Smooth muscle cell (in vitro differentiated cells): ENCODE results near the gene RBM10. TPM values are rescaled to one million over a fixed set of nuclear protein-coding genes. Genes with fewer than 3 reads are reported as not detected.

Experiments used
- DNase-seq: peaks from one replicate; lab custom pipeline; 2025; ENCODE audit not compliant: unreplicated experiment; lab: John Stamatoyannopoulos, UW
- H2AFZ ChIP-seq: fragments of 200-600 bp; sonication (generic); 2 replicates; pipeline ENCODE4 v1.6.0; 2016; ENCODE audit warnings: antibody characterized with exemption, low read depth, mild to moderate bottlenecking
- H3F3A ChIP-seq: fragments of 200-600 bp; sonication (generic); 2 replicates; pipeline ENCODE4 v1.6.0; 2017; ENCODE audit warnings: antibody characterized with exemption, low read depth
- H3K27ac ChIP-seq: fragments of 200-600 bp; sonication (generic); 2 replicates; pipeline ENCODE4 v1.5.1; 2016; ENCODE audit warnings: low read depth, mild to moderate bottlenecking
- H3K27me3 ChIP-seq: fragments of 200-600 bp; sonication (generic); 2 replicates; pipeline ENCODE4 v1.6.1; 2016; ENCODE audit warnings: low read depth, mild to moderate bottlenecking
- H3K36me3 ChIP-seq: fragments of 200-600 bp; sonication (generic); 2 replicates; pipeline ENCODE4 v1.5.1; 2016; ENCODE audit warnings: low read depth
- H3K4me1 ChIP-seq: fragments of 200-600 bp; sonication (generic); 2 replicates; pipeline ENCODE4 v1.5.1; 2016; ENCODE audit warnings: low read depth
- H3K4me2 ChIP-seq: fragments of 200-600 bp; sonication (generic); 2 replicates; pipeline ENCODE4 v1.6.0; 2016; ENCODE audit warnings: mild to moderate bottlenecking
- H3K4me3 ChIP-seq: fragments of 200-600 bp; sonication (generic); 2 replicates; pipeline ENCODE4 v1.5.1; 2016; ENCODE audit warnings: mild to moderate bottlenecking
- H3K79me2 ChIP-seq: fragments of 200-600 bp; sonication (generic); 2 replicates; pipeline ENCODE4 v1.6.0; 2016; ENCODE audit warnings: low read depth, mild to moderate bottlenecking
- H3K9ac ChIP-seq: fragments of 200-600 bp; sonication (generic); 2 replicates; pipeline ENCODE4 v1.6.0; 2016; ENCODE audit warnings: low read depth
- H3K9me3 ChIP-seq: fragments of 200-600 bp; sonication (generic); replicated peaks from 2 replicates; pipeline ENCODE4 v1.5.1; 2016; ENCODE audit warnings: low read depth
- H4K20me1 ChIP-seq: fragments of 200-600 bp; sonication (generic); 2 replicates; pipeline ENCODE4 v1.6.0; 2016; ENCODE audit warnings: low read depth
- CTCF ChIP-seq: fragments of 200-600 bp; sonication (generic); IDR thresholded peaks from 2 replicates; pipeline ENCODE4 v1.5.1; 2017; ENCODE audit warnings: borderline replicate concordance, mild to moderate bottlenecking, antibody characterized with exemption; ENCODE audit not compliant: insufficient read depth, poor library complexity, severe bottlenecking
- WGBS: methylation state at CpG from one replicate; pipeline ENCODE4 v1.1.7; 2016; ENCODE audit warnings: low lambda C conversion rate; 5-methylcytosine and 5-hydroxymethylcytosine counted together
- polyA plus RNA-seq: library from polyadenylated mRNA; unstranded; fragments of >200 nt; fragmentation: Nextera tagmentation; extraction: Ambion mirVana; gene quantifications from 2 replicates; pipeline ENCODE4 v1.2.1, GENCODE V29; 2016
- total RNA-seq: library from RNA; depleted of rRNA; stranded (reverse); fragments of >200 nt; gene quantifications from 2 replicates; pipeline ENCODE4 v1.2.3, GENCODE V29; 2014

RBM10 gene
- total and polyA plus RNA-seq, 2 experiments from 2014 or later: 18.3 to 39.2 TPM

DNA sequence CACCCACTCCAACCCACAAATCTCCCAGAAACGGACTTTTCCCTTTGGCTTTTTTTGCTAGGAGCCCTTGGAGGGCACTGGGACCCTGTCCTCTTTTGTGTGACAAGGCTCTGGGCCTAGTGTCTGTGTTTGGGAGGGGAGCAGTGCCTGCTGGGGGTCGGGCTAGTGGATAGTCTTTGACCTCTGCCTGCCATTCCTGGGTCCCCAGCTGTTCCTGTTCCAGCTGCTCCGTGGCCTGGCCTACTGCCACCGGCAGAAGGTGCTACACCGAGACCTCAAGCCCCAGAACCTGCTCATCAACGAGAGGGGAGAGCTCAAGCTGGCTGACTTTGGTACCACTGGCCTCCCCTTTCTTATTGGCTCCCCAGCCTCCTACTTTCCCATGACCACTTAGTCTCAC lies 81.0 kb downstream of the RBM10 start:
- H3K4me3 ChIP-seq: no peak overlapping the region
- DNase-seq: no peak

GRCh38 chrX:47226531-47227333 lies 81.7 kb downstream of the RBM10 start:
- H3K79me2 ChIP-seq: peaks cover 12% of the 10 kb centered on the region
- H3K4me3 ChIP-seq: no peak overlapping the region
- H3K27ac ChIP-seq: no peak overlapping the region
- H3K9ac ChIP-seq: no peak overlapping the region
- H3K9me3 ChIP-seq: no peaks in the 10 kb centered on the region
- no peaks in the 10 kb centered on the region for H3K27me3 ChIP-seq
- H3K36me3 ChIP-seq: peaks cover 6% of the 10 kb centered on the region
- no peak overlapping the region for H3K4me2 ChIP-seq
- no peak overlapping the region for H2AFZ ChIP-seq
- WGBS: 96% methylated on average over 19 of the region's 19 CpGs
- H3F3A ChIP-seq: peaks cover 10% of the 10 kb centered on the region
- DNase-seq: no peak
- TF ChIP-seq CTCF: no peak
- no peaks in the 10 kb centered on the region for H3K4me1 ChIP-seq
- peaks cover 35% of the 10 kb centered on the region for H4K20me1 ChIP-seq

More for the DNA sequence above, 81.0 kb downstream of the RBM10 start:
- TF ChIP-seq CTCF: no peak
- Histone ChIP-seq H3K4me1 (no peaks in the 10 kb centered on the region), H3K27me3 (no peaks in the 10 kb centered on the region), H2AFZ (no peak overlapping the region), H3F3A (peaks cover 5% of the 10 kb centered on the region), H3K36me3 (peaks cover 6% of the 10 kb centered on the region), H3K9me3 (no peaks in the 10 kb centered on the region), H4K20me1 (peaks cover 42% of the 10 kb centered on the region), H3K27ac (no peak overlapping the region), H3K4me2 (no peak overlapping the region), H3K79me2 (peaks cover 18% of the 10 kb centered on the region), H3K9ac (no peak overlapping the region)
- WGBS: 96% methylated on average over 6 of the region's 6 CpGs

DNA sequence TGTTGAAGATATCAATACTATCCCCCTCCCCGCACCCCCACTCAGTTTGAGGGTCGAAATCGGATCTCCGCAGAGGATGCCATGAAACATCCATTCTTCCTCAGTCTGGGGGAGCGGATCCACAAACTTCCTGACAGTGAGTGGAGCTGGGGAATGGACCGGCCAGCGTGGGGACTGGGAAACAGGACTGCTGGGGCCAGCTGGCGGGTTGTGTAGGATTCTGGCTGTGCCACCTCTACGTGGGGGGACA lies 82.2 kb downstream of the RBM10 start:
- Histone ChIP-seq H3K27me3 (no peaks in the 10 kb centered on the region), H3K9me3 (no peaks in the 10 kb centered on the region), H2AFZ (no peak overlapping the region), H3K36me3 (peaks cover 6% of the 10 kb centered on the region), H3K4me3 (no peak overlapping the region), H3K4me1 (peaks cover under 1% of the 10 kb centered on the region), H3F3A (peaks cover 11% of the 10 kb centered on the region), H3K9ac (no peak overlapping the region), H4K20me1 (peaks cover 30% of the 10 kb centered on the region), H3K4me2 (no peak overlapping the region), H3K79me2 (peaks cover 6% of the 10 kb centered on the region), H3K27ac (no peak overlapping the region)
- no peak for TF ChIP-seq CTCF
- WGBS: 95% methylated on average over 9 of the region's 9 CpGs
- no peak for DNase-seq

DNA sequence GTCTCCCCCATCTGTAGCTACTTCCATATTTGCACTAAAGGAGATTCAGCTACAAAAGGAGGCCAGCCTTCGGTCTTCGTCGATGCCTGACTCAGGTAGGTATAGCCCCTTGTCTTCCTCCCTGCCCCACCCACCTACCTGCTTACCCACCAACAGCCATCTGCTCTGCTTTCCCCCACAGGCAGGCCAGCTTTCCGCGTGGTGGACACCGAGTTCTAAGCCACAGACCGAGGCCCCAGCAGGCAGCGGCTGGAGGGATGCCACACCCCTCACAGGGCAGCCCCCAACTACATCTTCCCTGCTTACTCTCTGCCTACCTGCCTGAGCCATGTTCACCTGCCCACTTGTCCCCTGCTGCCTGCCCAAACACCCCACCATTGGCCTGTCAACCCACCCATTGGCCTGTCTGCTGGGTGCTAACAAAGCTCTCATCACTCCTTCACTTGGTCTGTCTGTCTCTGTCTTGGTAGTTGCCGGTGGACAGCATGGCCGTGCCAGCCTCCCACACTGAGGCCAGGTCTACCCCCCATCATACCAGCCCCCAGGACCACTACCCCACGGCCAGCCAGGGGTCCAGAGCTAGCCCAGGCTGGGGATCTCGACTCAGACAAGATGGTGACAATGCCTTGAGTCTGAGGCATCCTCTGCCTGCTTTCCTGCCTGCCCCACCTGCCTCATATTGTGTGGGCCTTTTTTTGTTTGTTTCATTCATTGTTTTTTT lies 83.7 kb downstream of the RBM10 start:
- no peak overlapping the region for H3K9ac ChIP-seq
- no peaks in the 10 kb centered on the region for H3K27me3 ChIP-seq
- DNase-seq: no peak

More for the DNA sequence above, 83.7 kb downstream of the RBM10 start:
- Histone ChIP-seq H3K4me3 (no peak overlapping the region), H2AFZ (no peak overlapping the region), H3F3A (peaks cover 11% of the 10 kb centered on the region), H3K4me1 (peaks cover 6% of the 10 kb centered on the region), H3K79me2 (peaks cover under 1% of the 10 kb centered on the region), H4K20me1 (peaks cover 17% of the 10 kb centered on the region), H3K4me2 (no peak overlapping the region), H3K27ac (no peak overlapping the region), H3K36me3 (peaks cover 6% of the 10 kb centered on the region), H3K9me3 (no peaks in the 10 kb centered on the region)
- TF ChIP-seq CTCF: no peak
- WGBS: 95% methylated on average over 12 of the region's 12 CpGs
